ENCODE results near the gene PHOSPHO2. TPM values are rescaled to one million over a fixed set of nuclear protein-coding genes. Genes with fewer than 3 reads are reported as not detected.

PHOSPHO2 gene
- total and polyA plus RNA-seq, 9 of the 15 experiments (the other 6 are each of a cell fraction or from before 2014, with no cell fraction given): 7.8 to 19.1 (median 11.7) TPM

- Histone ChIP-seq H3K79me2 (ENCODE audit: control insufficient read depth, insufficient read depth, low read length) (peaks cover 13% of the 10 kb centered on the region; the same call in 2 of the 3 replicates), H3K27ac (ENCODE audit: extremely low read depth, low read depth, low read length) (no peak overlapping the region), H4K20me1 (replicated peaks; ENCODE audit: control insufficient read depth, insufficient read depth, low read length) (no peaks in the 10 kb centered on the region), H2AFZ (ENCODE audit: low read depth, low read length) (no peak overlapping the region), H3K9me3 (replicated peaks; ENCODE audit: control insufficient read depth, insufficient read depth, low read depth, low read length) (no peaks in the 10 kb centered on the region), H3K36me3 (ENCODE audit: control insufficient read depth, insufficient read depth, low read length) (peaks cover 77% of the 10 kb centered on the region), H3K4me2 (ENCODE audit: insufficient read depth, low read length) (no peak overlapping the region), H3K4me3 (no peak overlapping the region), H3K27me3 (ENCODE audit: control insufficient read depth in 2 of 2, insufficient read depth in 2 of 2, low read length in 2 of 2) (no peaks in the 10 kb centered on the region), H3K4me1 (replicated peaks in 1 of 2; ENCODE audit: control insufficient read depth in 2 of 2, insufficient read depth in 2 of 2, low read length in 2 of 2) (no peaks in the 10 kb centered on the region), H3K9me1 (ENCODE audit: control insufficient read depth, insufficient read depth, low read length) (no peaks in the 10 kb centered on the region), H3K9ac (ENCODE audit: insufficient read depth in 1 of 2, low read depth in 2 of 2, low read length in 2 of 2) (no peak overlapping the region)
- BruUV-seq (replicated peaks): no TSS peak
- POLR2A ChIA-PET: interaction anchor here (0.6 to 7.4 kb wide), 2 partner anchors 8 to 189 kb away, joined by 3 to 51 read pairs; partner anchors contain the start of gene KLHL23
- intact Hi-C loops (cut with micrococcal nuclease) (no loop called here), in situ Hi-C loops (cut with MboI) (no loop called here)
- 92% methylated on average over 4 of the region's 4 CpGs for WGBS (ENCODE audit: insufficient coverage, low coverage, missing lambda C conversion rate)
- TF ChIP-seq STAG1 (CRISPR knock-in tag; IDR thresholded peaks at IDR 0.05; ENCODE audit: borderline replicate concordance) (no peak), SRSF7 (optimal IDR thresholded peaks at IDR 0.05; ENCODE audit: low read depth, low read length) (no peak), KLF16 (IDR thresholded peaks at IDR 0.05) (no peak), IFI16 (CRISPR knock-in tag; IDR thresholded peaks at IDR 0.05) (no peak), POLR3A (IDR thresholded peaks at IDR 0.05; ENCODE audit: borderline replicate concordance, extremely low read depth, insufficient read depth, insufficient read length) (no peak), FOXM1 (IDR thresholded peaks at IDR 0.05; ENCODE audit: low read depth) (no peak), FOXM1 (CRISPR knock-in tag; IDR thresholded peaks at IDR 0.05; ENCODE audit: low read depth) (no peak), ZNF584 (CRISPR knock-in tag; IDR thresholded peaks at IDR 0.05; ENCODE audit: low read depth) (no peak), OTX1 (CRISPR knock-in tag; IDR thresholded peaks at IDR 0.05) (no peak), CBX5 (IDR thresholded peaks at IDR 0.05; ENCODE audit: borderline replicate concordance, low read depth) (no peak), ZFP91 (CRISPR knock-in tag; IDR thresholded peaks at IDR 0.05) (no peak)
- FAIRE-seq (no peak), ATAC-seq (no peak), DNase-seq (ENCODE audit: extremely low read depth in 1 of 4, low spot score in 3 of 4) (no peak)
- CTCF ChIA-PET (ENCODE audit: low intra/inter-chr PET ratio): no interaction called here
These were observed 49.3 kb downstream of the PHOSPHO2 start for GRCh38 chr2:169743549-169743948.
